Upper lobe of left lung (tissue), 4 donors: ENCODE results near the gene ZNF366.

Experiments used
- CTCF ChIP-seq, 6 experiments: fragments of 450-650 bp in 4 of 6; fragments of 200-600 bp in 2 of 6; sonication (generic) in 2 of 6; IDR thresholded peaks; one replicate each; pipeline ENCODE4 v1.5.1; 2016 to 2019; ENCODE audit warnings: antibody characterized with exemption in 6 of 6
- EP300 ChIP-seq, 4 donors: sonication (generic); formaldehyde crosslinking; IDR thresholded peaks; one replicate each; pipeline ENCODE4 v1.5.1; 2017; ENCODE audit warnings: antibody characterized with exemption in 4 of 4, control low read depth in 2 of 4
- POLR2A ChIP-seq, 4 donors: fragments of 450-650 bp; IDR thresholded peaks; one replicate each; pipeline ENCODE4 v1.5.1; 2016 to 2017; ENCODE audit warnings: antibody characterized with exemption in 4 of 4, mild to moderate bottlenecking in 2 of 4
- POLR2AphosphoS5 ChIP-seq, 2 donors: sonication (generic); formaldehyde crosslinking; IDR thresholded peaks; one replicate each; pipeline ENCODE4 v1.5.1; 2017; ENCODE audit warnings: antibody characterized with exemption in 2 of 2

- no peak for TF ChIP-seq POLR2A (IDR thresholded peaks at IDR 0.05)
- TF ChIP-seq CTCF (IDR thresholded peaks at IDR 0.05), result no peak
- TF ChIP-seq POLR2AphosphoS5 (IDR thresholded peaks at IDR 0.05), result no peak
- no peak for TF ChIP-seq EP300 (IDR thresholded peaks at IDR 0.05)
These were observed 41.3 kb downstream of the ZNF366 start for GRCh38 chr5:72465601-72466563.
